ENCODE results near the gene ZNF438.

The ZNF438 gene

GRCh38 chr10:30828680-30829079, 203.0 kb downstream of the ZNF438 start:
- WGBS (ENCODE audit: insufficient coverage, insufficient read length) = no CpG with 5 or more reads among the region's 4 CpGs
- Histone ChIP-seq H3K27ac (ENCODE audit: low read length) (no peak overlapping the region), H3K36me3 (ENCODE audit: control insufficient read depth, insufficient read depth, low read length) (no peaks in the 10 kb centered on the region), H3K4me3 (ENCODE audit: low read length) (no peak overlapping the region), H3K27me3 (ENCODE audit: control insufficient read depth, insufficient read depth, low read length) (no peaks in the 10 kb centered on the region), H3K9me3 (ENCODE audit: control insufficient read depth, insufficient read depth, low read length) (no peaks in the 10 kb centered on the region), H3K4me1 (ENCODE audit: control insufficient read depth, insufficient read depth, low read length) (no peaks in the 10 kb centered on the region)
- no peak for DNase-seq (ENCODE audit: low read depth, low spot score)

GRCh38 chr10:30828164-30828563, 203.5 kb downstream of the ZNF438 start:
- DNase-seq (ENCODE audit: low read depth, low spot score) = no peak
- H3K4me3 ChIP-seq (ENCODE audit: low read length) = no peak overlapping the region
- H3K27me3 ChIP-seq (ENCODE audit: control insufficient read depth, insufficient read depth, low read length) = no peaks in the 10 kb centered on the region
- H3K27ac ChIP-seq (ENCODE audit: low read length) = no peak overlapping the region
- no peaks in the 10 kb centered on the region for H3K9me3 ChIP-seq (ENCODE audit: control insufficient read depth, insufficient read depth, low read length)
- no CpG with 5 or more reads among the region's 10 CpGs for WGBS (ENCODE audit: insufficient coverage, insufficient read length)
- no peaks in the 10 kb centered on the region for H3K36me3 ChIP-seq (ENCODE audit: control insufficient read depth, insufficient read depth, low read length)
- H3K4me1 ChIP-seq (ENCODE audit: control insufficient read depth, insufficient read depth, low read length) = no peaks in the 10 kb centered on the region

GRCh38 chr10:30827531-30828120, 204.0 kb downstream of the ZNF438 start:
- no peak for DNase-seq (ENCODE audit: low read depth, low spot score)

GRCh38 chr10:30826679-30827078, 205.0 kb downstream of the ZNF438 start:
- no peaks in the 10 kb centered on the region for H3K4me1 ChIP-seq (ENCODE audit: control insufficient read depth, insufficient read depth, low read length)
- no peak overlapping the region for H3K4me3 ChIP-seq (ENCODE audit: low read length)
- no peaks in the 10 kb centered on the region for H3K9me3 ChIP-seq (ENCODE audit: control insufficient read depth, insufficient read depth, low read length)
- DNase-seq (ENCODE audit: low read depth, low spot score) = no peak
- H3K36me3 ChIP-seq (ENCODE audit: control insufficient read depth, insufficient read depth, low read length) = no peaks in the 10 kb centered on the region
- no CpG with 5 or more reads among the region's 4 CpGs for WGBS (ENCODE audit: insufficient coverage, insufficient read length)
- H3K27me3 ChIP-seq (ENCODE audit: control insufficient read depth, insufficient read depth, low read length) = no peaks in the 10 kb centered on the region
- no peak overlapping the region for H3K27ac ChIP-seq (ENCODE audit: low read length)

More at GRCh38 chr10:30827531-30828120, 204.0 kb downstream of the ZNF438 start:
- H3K27ac ChIP-seq (ENCODE audit: low read length) = no peak overlapping the region
- H3K27me3 ChIP-seq (ENCODE audit: control insufficient read depth, insufficient read depth, low read length) = no peaks in the 10 kb centered on the region
- no peaks in the 10 kb centered on the region for H3K9me3 ChIP-seq (ENCODE audit: control insufficient read depth, insufficient read depth, low read length)
- H3K4me3 ChIP-seq (ENCODE audit: low read length) = no peak overlapping the region
- no peaks in the 10 kb centered on the region for H3K4me1 ChIP-seq (ENCODE audit: control insufficient read depth, insufficient read depth, low read length)
- WGBS (ENCODE audit: insufficient coverage, insufficient read length) = no CpG with 5 or more reads among the region's 8 CpGs
- H3K36me3 ChIP-seq (ENCODE audit: control insufficient read depth, insufficient read depth, low read length) = no peaks in the 10 kb centered on the region

GRCh38 chr10:30825495-30825894, 206.2 kb downstream of the ZNF438 start:
- no peak for DNase-seq (ENCODE audit: low read depth, low spot score)
- no peaks in the 10 kb centered on the region for H3K9me3 ChIP-seq (ENCODE audit: control insufficient read depth, insufficient read depth, low read length)
- no peaks in the 10 kb centered on the region for H3K36me3 ChIP-seq (ENCODE audit: control insufficient read depth, insufficient read depth, low read length)
- H3K27ac ChIP-seq (ENCODE audit: low read length) = no peak overlapping the region
- no peaks in the 10 kb centered on the region for H3K27me3 ChIP-seq (ENCODE audit: control insufficient read depth, insufficient read depth, low read length)
- H3K4me1 ChIP-seq (ENCODE audit: control insufficient read depth, insufficient read depth, low read length) = no peaks in the 10 kb centered on the region
- no peak overlapping the region for H3K4me3 ChIP-seq (ENCODE audit: low read length)

- H3K9me3 ChIP-seq (ENCODE audit: control insufficient read depth, insufficient read depth, low read length) = no peaks in the 10 kb centered on the region
- no peak overlapping the region for H3K27ac ChIP-seq (ENCODE audit: low read length)
- H3K36me3 ChIP-seq (ENCODE audit: control insufficient read depth, insufficient read depth, low read length) = no peaks in the 10 kb centered on the region
- no peak for DNase-seq (ENCODE audit: low read depth, low spot score)
- H3K27me3 ChIP-seq (ENCODE audit: control insufficient read depth, insufficient read depth, low read length) = no peaks in the 10 kb centered on the region
- H3K4me1 ChIP-seq (ENCODE audit: control insufficient read depth, insufficient read depth, low read length) = no peaks in the 10 kb centered on the region
- no peak overlapping the region for H3K4me3 ChIP-seq (ENCODE audit: low read length)
- no CpG with 5 or more reads among the region's 3 CpGs for WGBS (ENCODE audit: insufficient coverage, insufficient read length)
These were observed 206.6 kb downstream of the ZNF438 start for GRCh38 chr10:30825022-30825421.

GRCh38 chr10:30823651-30824050, 208.0 kb downstream of the ZNF438 start:
- Histone ChIP-seq H3K27me3 (ENCODE audit: control insufficient read depth, insufficient read depth, low read length) (no peaks in the 10 kb centered on the region), H3K27ac (ENCODE audit: low read length) (no peak overlapping the region), H3K9me3 (ENCODE audit: control insufficient read depth, insufficient read depth, low read length) (no peaks in the 10 kb centered on the region), H3K36me3 (ENCODE audit: control insufficient read depth, insufficient read depth, low read length) (no peaks in the 10 kb centered on the region), H3K4me3 (ENCODE audit: low read length) (no peak overlapping the region), H3K4me1 (ENCODE audit: control insufficient read depth, insufficient read depth, low read length) (no peaks in the 10 kb centered on the region)
- WGBS (ENCODE audit: insufficient coverage, insufficient read length) = no CpG with 5 or more reads among the region's 2 CpGs
- DNase-seq (ENCODE audit: low read depth, low spot score) = no peak

- Histone ChIP-seq H3K36me3 (ENCODE audit: control insufficient read depth, insufficient read depth, low read length) (no peaks in the 10 kb centered on the region), H3K4me1 (ENCODE audit: control insufficient read depth, insufficient read depth, low read length) (no peaks in the 10 kb centered on the region), H3K9me3 (ENCODE audit: control insufficient read depth, insufficient read depth, low read length) (no peaks in the 10 kb centered on the region), H3K27ac (ENCODE audit: low read length) (no peak overlapping the region), H3K27me3 (ENCODE audit: control insufficient read depth, insufficient read depth, low read length) (no peaks in the 10 kb centered on the region), H3K4me3 (ENCODE audit: low read length) (no peak overlapping the region)
- WGBS (ENCODE audit: insufficient coverage, insufficient read length) = no CpG with 5 or more reads among the region's 10 CpGs
- DNase-seq (ENCODE audit: low read depth, low spot score) = no peak
These were observed 208.8 kb downstream of the ZNF438 start for GRCh38 chr10:30822693-30823465.

- no peak overlapping the region for H3K4me3 ChIP-seq (ENCODE audit: low read length)
- WGBS (ENCODE audit: insufficient coverage, insufficient read length) = no CpG with 5 or more reads among the region's 17 CpGs
- no peaks in the 10 kb centered on the region for H3K27me3 ChIP-seq (ENCODE audit: control insufficient read depth, insufficient read depth, low read length)
- no peak for DNase-seq (ENCODE audit: low read depth, low spot score)
- no peaks in the 10 kb centered on the region for H3K36me3 ChIP-seq (ENCODE audit: control insufficient read depth, insufficient read depth, low read length)
- no peaks in the 10 kb centered on the region for H3K9me3 ChIP-seq (ENCODE audit: control insufficient read depth, insufficient read depth, low read length)
- H3K27ac ChIP-seq (ENCODE audit: low read length) = no peak overlapping the region
- H3K4me1 ChIP-seq (ENCODE audit: control insufficient read depth, insufficient read depth, low read length) = no peaks in the 10 kb centered on the region
These were observed 209.5 kb downstream of the ZNF438 start for GRCh38 chr10:30821994-30822692.

- H3K4me1 ChIP-seq (ENCODE audit: control insufficient read depth, insufficient read depth, low read length) = no peaks in the 10 kb centered on the region
- H3K9me3 ChIP-seq (ENCODE audit: control insufficient read depth, insufficient read depth, low read length) = no peaks in the 10 kb centered on the region
- no peaks in the 10 kb centered on the region for H3K36me3 ChIP-seq (ENCODE audit: control insufficient read depth, insufficient read depth, low read length)
- WGBS (ENCODE audit: insufficient coverage, insufficient read length) = no CpG with 5 or more reads among the region's 10 CpGs
- H3K27ac ChIP-seq (ENCODE audit: low read length) = no peak overlapping the region
- DNase-seq (ENCODE audit: low read depth, low spot score) = no peak
- no peaks in the 10 kb centered on the region for H3K27me3 ChIP-seq (ENCODE audit: control insufficient read depth, insufficient read depth, low read length)
- H3K4me3 ChIP-seq (ENCODE audit: low read length) = no peak overlapping the region
These were observed 210.2 kb downstream of the ZNF438 start for GRCh38 chr10:30821261-30821993.

All from iPS DF 6.9 (cell line).